Kidney epithelial cell (primary cell): ENCODE measurements around the gene MYL6B. TPM values are rescaled to one million over a fixed set of nuclear protein-coding genes. Genes with fewer than 3 reads are reported as not detected.
A peak's percentile ranks its signal among the peaks of the same experiment; 100 is the strongest.
"Not testable (repeated sequence)": the region's sequence is repeated elsewhere in the genome, so short reads cannot be mapped to it uniquely, and the experiment has no call there.

ENCODE experiments used
- DNase-seq: peaks from one replicate; pipeline ENCODE4 v3.0.0-alpha.2; 2010; ENCODE audit warnings: low read depth
- H3K27me3 ChIP-seq: 2 replicates; pipeline ENCODE4 v1.6.0; 2011; ENCODE audit warnings: low read length; ENCODE audit not compliant: control insufficient read depth, insufficient read depth
- H3K36me3 ChIP-seq: 2 replicates; pipeline ENCODE4 v1.5.1; 2011; ENCODE audit warnings: low read length; ENCODE audit not compliant: control insufficient read depth, insufficient read depth
- H3K4me3 ChIP-seq: 2 replicates; pipeline ENCODE4 v1.5.1; 2011; ENCODE audit warnings: low read depth, mild to moderate bottlenecking, control low read depth, low read length
- CTCF ChIP-seq: IDR thresholded peaks from 2 replicates; pipeline ENCODE4 v1.5.1; 2011; ENCODE audit warnings: mild to moderate bottlenecking, moderate library complexity, low read length, control low read depth, inconsistent platforms; ENCODE audit not compliant: insufficient read depth, poor library complexity, severe bottlenecking
- total RNA-seq: library from RNA; depleted of rRNA; stranded (reverse); fragments of >200 nt; gene quantifications from 2 replicates; pipeline ENCODE4 v1.2.3, GENCODE V29; 2015

Gene MYL6B
- total RNA-seq, 1 donor from 2014 or later = 107 TPM

- no peak for DNase-seq
- peak within 1 kb of the TSS; percentile 79 for H3K4me3 ChIP-seq
- no peaks in the 10 kb centered on the region for H3K27me3 ChIP-seq
- H3K36me3 ChIP-seq = no peaks in the 10 kb centered on the region
- TF ChIP-seq CTCF = peak; percentile 58
Measured at GRCh38 chr12:56189099-56189917, 36.9 kb downstream of the MYL6B start, which contains the start of gene SMARCC2. TSS of gene SMARCC2 (minus strand) at chr12:56189483. CDS start at chr12:56189461, 22 bp downstream.

GRCh38 chr12:56189918-56190694 lies 37.7 kb downstream of the MYL6B start:
- Histone ChIP-seq H3K27me3 (no peaks in the 10 kb centered on the region), H3K4me3 (peak overlapping the region; percentile 77), H3K36me3 (no peaks in the 10 kb centered on the region)
- DNase-seq = no peak
- TF ChIP-seq CTCF = no peak

GRCh38 chr12:56190695-56191155 lies 38.3 kb downstream of the MYL6B start:
- DNase-seq = no peak
- no peak for TF ChIP-seq CTCF
- Histone ChIP-seq H3K4me3 (peak overlapping the region; percentile 77), H3K27me3 (no peaks in the 10 kb centered on the region), H3K36me3 (no peaks in the 10 kb centered on the region)

GRCh38 chr12:56192582-56192981 lies 40.2 kb downstream of the MYL6B start:
- no peak for DNase-seq
- no peak overlapping the region for H3K4me3 ChIP-seq
- no peaks in the 10 kb centered on the region for H3K36me3 ChIP-seq
- H3K27me3 ChIP-seq = no peaks in the 10 kb centered on the region
- TF ChIP-seq CTCF = no peak

- H3K4me3 ChIP-seq = no peak overlapping the region
- H3K27me3 ChIP-seq = no peaks in the 10 kb centered on the region
- peak; percentile 81 for TF ChIP-seq CTCF
Measured at GRCh38 chr12:56193025-56193578, 40.7 kb downstream of the MYL6B start.

GRCh38 chr12:56196818-56197550 lies 44.6 kb downstream of the MYL6B start:
- not testable (repeated sequence) for H3K27me3 ChIP-seq, H3K4me3 ChIP-seq, H3K36me3 ChIP-seq
- peak; percentile 19 for DNase-seq

More at GRCh38 chr12:56193025-56193578, 40.7 kb downstream of the MYL6B start:
- no peaks in the 10 kb centered on the region for H3K36me3 ChIP-seq
- DNase-seq = no peak
